Activated CD4-positive, alpha-beta T cell treated with anti-CD3 and anti-CD28 coated beads, Interleukin-2, amount 50 U/mL, for 4 hours (primary cell): ENCODE results near the gene SLC26A8.

Source experiments
- DNase-seq, 2 experiments: peaks; one replicate each; pipeline ENCODE4 v3.0.0-alpha.2; 2020

The SLC26A8 gene

GRCh38 chr6:36023996-36024795 lies at the start of gene SLC26A8:
TSS of gene SLC26A8 (minus strand) at chr6:36024641. CDS start at chr6:36019707, 4,934 bp downstream.
- DNase-seq = no peak

- DNase-seq = no peak
These were observed 49.1 kb upstream of the SLC26A8 start for GRCh38 chr6:36073587-36073986.

- DNase-seq = no peak
These were observed 48.2 kb upstream of the SLC26A8 start for GRCh38 chr6:36072681-36073080.

- DNase-seq = no peak
These were observed 47.3 kb upstream of the SLC26A8 start for GRCh38 chr6:36071714-36072113.

GRCh38 chr6:36071281-36071680 lies 46.8 kb upstream of the SLC26A8 start:
- DNase-seq = no peak

- no peak for DNase-seq
These were observed 45.8 kb upstream of the SLC26A8 start for GRCh38 chr6:36070252-36070651.

- no peak for DNase-seq
These were observed 45.1 kb upstream of the SLC26A8 start for GRCh38 chr6:36069573-36069972.

- no peak for DNase-seq
These were observed 44.1 kb upstream of the SLC26A8 start for GRCh38 chr6:36068586-36068985.

- no peak for DNase-seq
These were observed 43.6 kb upstream of the SLC26A8 start for GRCh38 chr6:36068012-36068392.

- no peak for DNase-seq
These were observed 43.1 kb upstream of the SLC26A8 start for GRCh38 chr6:36067374-36068011.

- no peak for DNase-seq
These were observed 42.4 kb upstream of the SLC26A8 start for GRCh38 chr6:36066817-36067216.

GRCh38 chr6:36065916-36066315 lies 41.5 kb upstream of the SLC26A8 start:
- no peak for DNase-seq

GRCh38 chr6:36064770-36065396 lies 40.4 kb upstream of the SLC26A8 start:
- no peak for DNase-seq

GRCh38 chr6:36063318-36064060 lies 39.0 kb upstream of the SLC26A8 start:
- no peak for DNase-seq

GRCh38 chr6:36062247-36062646 lies 37.8 kb upstream of the SLC26A8 start:
- no peak for DNase-seq

- no peak for DNase-seq
These were observed 36.8 kb upstream of the SLC26A8 start for GRCh38 chr6:36061236-36061635.

- no peak for DNase-seq
These were observed 31.7 kb upstream of the SLC26A8 start for GRCh38 chr6:36056178-36056577.

- DNase-seq = no peak
These were observed 30.5 kb upstream of the SLC26A8 start for GRCh38 chr6:36054956-36055355.

GRCh38 chr6:36054415-36054814 lies 30.0 kb upstream of the SLC26A8 start:
- DNase-seq = no peak

- no peak for DNase-seq
These were observed 29.4 kb upstream of the SLC26A8 start for GRCh38 chr6:36053878-36054277.

- no peak for DNase-seq
These were observed 27.7 kb upstream of the SLC26A8 start for GRCh38 chr6:36052097-36052496.

- DNase-seq = no peak
These were observed 26.7 kb upstream of the SLC26A8 start for GRCh38 chr6:36050947-36051710.

GRCh38 chr6:36050305-36050704 lies 25.9 kb upstream of the SLC26A8 start:
- DNase-seq = no peak
